LNCAP (cell line): Measurements from ENCODE around the gene COL15A1.

Source experiments
- CTCF ChIP-seq: fragments of 450-650 bp; IDR thresholded peaks from 2 replicates; pipeline ENCODE4 v1.5.1; 2017; ENCODE audit warnings: mild to moderate bottlenecking

The COL15A1 gene

GRCh38 chr9:99052815-99053715 lies 109.4 kb downstream of the COL15A1 start:
- no peak for TF ChIP-seq CTCF

- no peak for TF ChIP-seq CTCF
Observed at GRCh38 chr9:99054581-99054980, 110.9 kb downstream of the COL15A1 start.

- no peak for TF ChIP-seq CTCF
Observed at GRCh38 chr9:99055384-99055783, 111.7 kb downstream of the COL15A1 start.

GRCh38 chr9:99056186-99056585 lies 112.5 kb downstream of the COL15A1 start:
- no peak for TF ChIP-seq CTCF

GRCh38 chr9:99056886-99057664 lies 113.4 kb downstream of the COL15A1 start:
- TF ChIP-seq CTCF = no peak

GRCh38 chr9:99057665-99058625 lies 114.2 kb downstream of the COL15A1 start:
- no peak for TF ChIP-seq CTCF
